GM12878 (cell line): ENCODE results near the gene ENO2. TPM values are rescaled to one million over a fixed set of nuclear protein-coding genes. Genes with fewer than 3 reads are reported as not detected.

ENCODE experiments used
- ATAC-seq: fragments of 200-7000 bp; cut with Tn5 transposase; 3 replicates; pipeline ENCODE4 v1.9.1; 2020; ENCODE audit warnings: mild to moderate bottlenecking, moderate library complexity
- BruUV-seq: library from RNA; stranded (reverse); fragments of 400-500 nt; replicated peaks from 2 replicates; lab custom pipeline; 2021; lab: Mats Ljungman, UMichigan
- CTCF ChIA-PET: fragments of 300-600 bp; sonication (Branson Sonifier 250); formaldehyde crosslinking; extraction: SDS; loops from one replicate; lab custom pipeline; 2021; ENCODE audit warnings: inconsistent platforms; lab: Yijun Ruan, JAX
- POLR2A ChIA-PET: fragments of 350-600 bp; formaldehyde crosslinking; extraction: SDS; loops from one replicate; lab custom pipeline; 2021; ENCODE audit warnings: inconsistent platforms; lab: Charles Lee
- RAD21 ChIA-PET: fragments of 300-600 bp; sonication (Branson Sonifier 250); formaldehyde crosslinking; loops from one replicate; lab custom pipeline; 2023; ENCODE audit warnings: antibody characterized with exemption; ENCODE audit not compliant: unreplicated experiment; lab: Charles Lee
- SMC1A ChIA-PET: fragments of 300-600 bp; sonication (Branson Sonifier 250); formaldehyde crosslinking; loops from one replicate; lab custom pipeline; 2023; ENCODE audit not compliant: unreplicated experiment, uncharacterized antibody; lab: Charles Lee
- DNase-seq: peaks from one replicate; pipeline ENCODE4 v3.0.0-alpha.2; 2011; ENCODE audit warnings: low read depth, low spot score
- FAIRE-seq: peaks from 3 replicates; lab custom pipeline; 2011; peaks lifted over from hg19 to GRCh38; lab: Jason Lieb, UNC
- H2AFZ ChIP-seq: 2 replicates; pipeline ENCODE4 v1.6.0; 2011; ENCODE audit warnings: low read depth, low read length, control low read depth; ENCODE audit not compliant: control insufficient read depth
- H3K27ac ChIP-seq: 2 replicates; pipeline ENCODE4 v1.5.1; 2011; ENCODE audit warnings: control low read depth; ENCODE audit not compliant: control insufficient read depth, insufficient read depth
- H3K27me3 ChIP-seq, 2 experiments: replicated peaks in 1 of 2; 2 replicates each; pipeline versions ENCODE4 v1.6.0 to v1.6.1; 2011; ENCODE audit warnings: low read length in 1 of 2; ENCODE audit not compliant: control insufficient read depth in 2 of 2, insufficient read depth in 2 of 2
- H3K36me3 ChIP-seq, 2 experiments: 2 replicates each; pipeline ENCODE4 v1.5.1; 2011; ENCODE audit warnings: low read length in 1 of 2; ENCODE audit not compliant: control insufficient read depth in 2 of 2, insufficient read depth in 2 of 2
- H3K4me1 ChIP-seq: 2 replicates; pipeline ENCODE4 v1.6.1; 2011; ENCODE audit warnings: mild to moderate bottlenecking, low read length, moderate library complexity, mixed read lengths; ENCODE audit not compliant: control insufficient read depth, insufficient read depth
- H3K4me2 ChIP-seq: 2 replicates; pipeline ENCODE4 v1.6.0; 2011; ENCODE audit warnings: control low read depth; ENCODE audit not compliant: control insufficient read depth, insufficient read depth
- H3K4me3 ChIP-seq: fragments of 200-600 bp; sonication (generic); 2 replicates; pipeline ENCODE4 v1.5.1; 2016
- H3K79me2 ChIP-seq: 2 replicates; pipeline ENCODE4 v1.6.0; 2011; ENCODE audit warnings: low read length; ENCODE audit not compliant: control insufficient read depth, insufficient read depth
- H3K9ac ChIP-seq: 2 replicates; pipeline ENCODE4 v1.8.0; 2011; ENCODE audit warnings: low read length, control low read depth, mixed read lengths; ENCODE audit not compliant: control insufficient read depth, insufficient read depth
- H3K9me3 ChIP-seq: replicated peaks from 3 replicates; pipeline ENCODE4 v1.5.1; 2011; ENCODE audit warnings: mild to moderate bottlenecking, low read length; ENCODE audit not compliant: control insufficient read depth, insufficient read depth
- H4K20me1 ChIP-seq: 2 replicates; pipeline ENCODE4 v1.6.0; 2011; ENCODE audit not compliant: control insufficient read depth, insufficient read depth
- ETV6 ChIP-seq, 2 experiments: fragments of 450-650 bp in 1 of 2; IDR thresholded peaks in 1 of 2; conservative IDR thresholded peaks in 1 of 2; 2 replicates each; pipeline ENCODE4 v1.6.1; 2014; ENCODE audit warnings: antibody characterized with exemption in 1 of 2, borderline replicate concordance in 1 of 2, low read depth in 1 of 2, mild to moderate bottlenecking in 1 of 2, moderate library complexity in 1 of 2
- JUNB ChIP-seq: IDR thresholded peaks from 2 replicates; pipeline ENCODE4 v1.6.1; 2016; ENCODE audit warnings: antibody characterized with exemption, mild to moderate bottlenecking
- JUND ChIP-seq: IDR thresholded peaks from 2 replicates; pipeline ENCODE4 v1.6.1; 2012; ENCODE audit warnings: low read depth, mild to moderate bottlenecking, low read length, improper control_type of control experiment, moderate library complexity
- LARP7 ChIP-seq: fragments of 450-650 bp; IDR thresholded peaks from 2 replicates; pipeline ENCODE4 v1.6.1; 2017; ENCODE audit warnings: mild to moderate bottlenecking
- MEF2B ChIP-seq: fragments of 450-650 bp; IDR thresholded peaks from 2 replicates; pipeline ENCODE4 v1.6.1; 2018; ENCODE audit warnings: mild to moderate bottlenecking, moderate library complexity; ENCODE audit not compliant: partially characterized antibody, poor library complexity, severe bottlenecking
- PAX5 ChIP-seq: IDR thresholded peaks from 2 replicates; pipeline ENCODE4 v1.6.1; 2011; ENCODE audit warnings: low read depth, low read length, borderline replicate concordance
- PML ChIP-seq: IDR thresholded peaks from 2 replicates; pipeline ENCODE4 v1.6.1; 2012; ENCODE audit warnings: low read length, inconsistent platforms
- RAD51 ChIP-seq: fragments of 450-650 bp; IDR thresholded peaks from 2 replicates; pipeline ENCODE4 v1.6.1; 2016; ENCODE audit warnings: moderate library complexity, mild to moderate bottlenecking, inconsistent platforms
- RCOR1 ChIP-seq: conservative IDR thresholded peaks from 2 replicates; pipeline ENCODE4 v1.6.1; 2012; ENCODE audit warnings: low read depth, low read length, improper control_type of control experiment
- SUZ12 ChIP-seq: fragments of 200-600 bp; sonication (generic); IDR thresholded peaks from one replicate; pipeline ENCODE4 v1.6.1; 2018; ENCODE audit warnings: antibody characterized with exemption, mild to moderate bottlenecking; ENCODE audit not compliant: unreplicated experiment
- TARDBP ChIP-seq: IDR thresholded peaks from 2 replicates; pipeline ENCODE4 v1.6.1; 2016; ENCODE audit warnings: borderline replicate concordance
- TBL1XR1 ChIP-seq: IDR thresholded peaks from 2 replicates; pipeline ENCODE4 v1.6.1; 2012; ENCODE audit warnings: low read depth, low read length, improper control_type of control experiment
- ZNF384 ChIP-seq: IDR thresholded peaks from 2 replicates; pipeline ENCODE4 v1.6.1; 2012; ENCODE audit warnings: low read depth, mild to moderate bottlenecking, low read length, improper control_type of control experiment, borderline replicate concordance
- WGBS: methylation state at CpG from one replicate; pipeline ENCODE4 v1.1.6; 2016; ENCODE audit warnings: low lambda C conversion rate; ENCODE audit not compliant: insufficient replicate concordance, insufficient coverage; ENCODE audit errors: missing lambda C conversion rate; 5-methylcytosine and 5-hydroxymethylcytosine counted together
- in situ Hi-C: fragments of 300-500 bp; cut with MboI; formaldehyde crosslinking; loops from 9 replicates; pipeline ENCODE4 v1.14.3; 2018; ENCODE audit warnings: mixed read lengths
- intact Hi-C: fragments of 100-400 bp; cut with micrococcal nuclease; formaldehyde crosslinking; loops from one replicate; pipeline ENCODE4 v1.14.2; 2022; ENCODE audit not compliant: unreplicated experiment
- polyA plus RNA-seq, 11 experiments: library from polyadenylated mRNA; depleted of rRNA in 4 of 11; unstranded in 6 of 11; stranded (reverse) in 5 of 11; fragments of >200 nt; fragmentation: Nextera tagmentation in 4 of 11; fragmentation: Illumina TruSeq in 1 of 11; extraction: Ambion mirVana in 4 of 11; extraction: Trizol in 1 of 11; gene quantifications; 1 replicate in 1 of 11; 2 replicates in 10 of 11; pipeline versions ENCODE4 v1.2.1 to v1.2.3, GENCODE V29; 2011 to 2016; ENCODE audit warnings: inconsistent platforms in 2 of 11, missing spikeins in 2 of 11, low read depth in 1 of 11
- total RNA-seq, 4 experiments: library from RNA; depleted of rRNA in 3 of 4; stranded (reverse); fragments of >200 nt in 3 of 4; fragmentation: Illumina TruSeq in 1 of 4; extraction: Trizol in 1 of 4; gene quantifications; 2 replicates each; pipeline versions ENCODE4 v1.2.1 to v1.2.3, GENCODE V29; 2013 to 2021
- TF ChIP-seq, protein P1 (sequence below): IDR thresholded peaks from 2 replicates; pipeline ENCODE4 v1.6.1; 2011; ENCODE audit warnings: low read depth, mild to moderate bottlenecking, low read length, moderate library complexity, borderline replicate concordance; ENCODE audit errors: extremely low read depth

ENO2 gene
- total and polyA plus RNA-seq, 10 of the 15 experiments (the other 5 are each of a cell fraction or from before 2014, with no cell fraction given): 24.8 to 196 (median 43.1) TPM

DNA sequence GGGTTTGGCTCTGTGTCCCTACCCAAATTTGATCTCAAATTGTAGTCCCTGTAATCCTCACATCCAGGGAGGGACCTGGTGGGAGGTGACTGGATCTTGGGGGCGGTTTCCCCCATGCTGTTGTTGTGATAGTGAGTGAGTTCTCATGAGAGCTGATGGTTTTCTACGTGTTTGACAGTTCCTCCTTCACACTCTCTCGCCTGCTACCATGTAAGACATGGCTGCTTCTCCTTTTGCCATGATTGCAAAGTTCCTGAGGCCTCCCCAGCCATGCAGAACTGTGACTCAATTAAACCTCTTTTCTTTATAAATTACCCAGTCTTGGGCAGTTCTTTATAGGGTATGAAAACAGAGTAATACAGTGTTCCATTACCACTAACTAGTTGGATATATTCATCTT is 20.1 kb upstream of the ENO2 start:
- CTCF ChIA-PET: interaction anchor here (1.4 to 6.1 kb wide), 2 partner anchors 9 to 24 kb away, joined by 4 to 121 read pairs; partner anchors contain the start of genes SPSB2 and TPI1
- no peak for FAIRE-seq

DNA sequence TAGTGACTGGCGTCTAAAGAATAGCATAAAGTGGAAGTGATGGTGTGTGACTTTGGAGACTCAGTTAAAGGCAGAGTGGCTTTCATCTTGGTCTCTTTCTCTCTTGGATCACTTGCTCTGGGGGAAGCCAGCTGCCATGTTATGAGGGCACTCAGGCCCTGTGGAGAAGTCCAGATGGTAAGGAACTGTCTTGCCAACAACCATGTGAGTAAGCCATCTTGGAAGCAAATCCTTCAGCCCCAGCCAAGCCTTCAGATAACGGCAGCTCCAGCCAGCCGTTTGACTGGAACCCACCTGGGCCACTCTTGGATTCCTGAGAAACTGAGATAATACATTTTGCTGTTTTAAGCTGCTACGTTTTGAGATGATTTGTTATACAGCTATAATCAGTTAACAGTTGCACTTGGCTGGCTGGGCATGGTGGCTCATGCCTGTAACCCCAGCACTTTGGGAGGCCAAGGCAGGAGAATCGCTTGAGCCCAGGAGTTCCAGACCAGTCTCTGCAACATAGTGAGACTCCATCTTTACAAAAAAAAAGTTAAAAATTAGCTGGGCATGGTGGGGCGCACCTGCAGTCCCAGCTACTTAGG is 17.4 kb upstream of the ENO2 start:
- Histone ChIP-seq H2AFZ (no peak overlapping the region), H3K9ac (no peak overlapping the region), H3K27ac (no peak overlapping the region), H3K27me3 (no peaks in the 10 kb centered on the region), H3K4me1 (peaks cover 7% of the 10 kb centered on the region; the same call in 1 of the 2 replicates), H3K36me3 (no peaks in the 10 kb centered on the region), H3K4me3 (no peak overlapping the region), H3K79me2 (no peaks in the 10 kb centered on the region), H3K4me2 (no peak overlapping the region), H3K9me3 (no peaks in the 10 kb centered on the region), H4K20me1 (no peaks in the 10 kb centered on the region)
- ChIA-PET SMC1A (interaction anchor here (0.8 to 1.1 kb wide), 2 partner anchors 10 to 125 kb away, joined by 3 read pairs; no protein-coding TSS in a partner anchor), POLR2A (no interaction called here), CTCF (interaction anchor here (0.9 to 2.4 kb wide), 4 partner anchors 24 to 211 kb away, joined by 4 to 9 read pairs (median 6); partner anchors contain the start of gene SPSB2), RAD21 (no interaction called here)
- no TSS peak for BruUV-seq
- ATAC-seq (no peak), DNase-seq (no peak), FAIRE-seq (no peak)
- TF ChIP-seq ETV6 (conservative IDR thresholded peaks at IDR 0.05 in 1 of 2, IDR thresholded peaks at IDR 0.05 in 1 of 2; ENCODE audit: borderline replicate concordance in 1 of 2, low read depth in 1 of 2) (no peak), SUZ12 (no peak), ZNF384 (no peak), MEF2B (no peak), LARP7 (no peak), PML (no peak), JUNB (no peak)
- TF ChIP-seq, protein P1, sequence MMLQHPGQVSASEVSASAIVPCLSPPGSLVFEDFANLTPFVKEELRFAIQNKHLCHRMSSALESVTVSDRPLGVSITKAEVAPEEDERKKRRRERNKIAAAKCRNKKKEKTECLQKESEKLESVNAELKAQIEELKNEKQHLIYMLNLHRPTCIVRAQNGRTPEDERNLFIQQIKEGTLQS: no peak
- intact Hi-C loops: no loop called here
- in situ Hi-C loops: no loop called here
- 73% methylated on average over 6 of the region's 6 CpGs for WGBS

More for the DNA sequence above, 20.1 kb upstream of the ENO2 start:
- SMC1A ChIA-PET: no interaction called here
- H3K79me2 ChIP-seq: no peaks in the 10 kb centered on the region
- peaks cover 12% of the 10 kb centered on the region for H3K4me1 ChIP-seq
- H3K4me3 ChIP-seq: no peak overlapping the region
- H3K9me3 ChIP-seq: no peaks in the 10 kb centered on the region
- no peak for TF ChIP-seq RAD51
- no peak for TF ChIP-seq JUND
- TF ChIP-seq RCOR1: no peak
- TF ChIP-seq PAX5: no peak
- no peak for TF ChIP-seq TBL1XR1
- TF ChIP-seq TARDBP: no peak
- in situ Hi-C loops: no loop called here
- no peak overlapping the region for H3K9ac ChIP-seq
- no peaks in the 10 kb centered on the region for H3K27me3 ChIP-seq
- RAD21 ChIA-PET: no interaction called here
- no peaks in the 10 kb centered on the region for H3K36me3 ChIP-seq
- WGBS: 70% methylated on average over 3 of the region's 3 CpGs
- POLR2A ChIA-PET: no interaction called here
- intact Hi-C loops: no loop called here
- H4K20me1 ChIP-seq: no peaks in the 10 kb centered on the region
- no peak for ATAC-seq
- no peak overlapping the region for H3K4me2 ChIP-seq
- H3K27ac ChIP-seq: no peak overlapping the region
- no TSS peak for BruUV-seq
- H2AFZ ChIP-seq: no peak overlapping the region
- no peak for DNase-seq
